GM12891 (cell line): ENCODE measurements around the gene RGS9BP.

Experiments used
- DNase-seq: peaks from one replicate; pipeline ENCODE4 v3.0.0; 2011; ENCODE audit warnings: low spot score; ENCODE audit not compliant: insufficient read length
- FAIRE-seq: peaks from 2 replicates; lab custom pipeline; 2011; peaks lifted over from hg19 to GRCh38; lab: Jason Lieb, UNC
- PAX5 ChIP-seq: IDR thresholded peaks from 2 replicates; pipeline ENCODE4 v1.6.1; 2011; ENCODE audit warnings: low read length, moderate library complexity, mild to moderate bottlenecking; ENCODE audit not compliant: insufficient read depth, severe bottlenecking
- POLR2A ChIP-seq: IDR thresholded peaks from 2 replicates; pipeline ENCODE4 v1.6.1; 2011; ENCODE audit warnings: low read depth, low read length, control low read depth
- POLR2AphosphoS5 ChIP-seq: IDR thresholded peaks from 2 replicates; pipeline ENCODE4 v1.6.1; 2011; ENCODE audit warnings: low read depth, low read length, control low read depth
- POU2F2 ChIP-seq: IDR thresholded peaks from 2 replicates; pipeline ENCODE4 v1.6.1; 2011; ENCODE audit warnings: low read depth, mild to moderate bottlenecking, control low read depth, low read length, moderate library complexity
- SPI1 ChIP-seq: IDR thresholded peaks from 2 replicates; pipeline ENCODE4 v1.6.1; 2011; ENCODE audit warnings: low read depth, low read length, control low read depth
- TAF1 ChIP-seq: IDR thresholded peaks from 2 replicates; pipeline ENCODE4 v1.6.1; 2011; ENCODE audit warnings: low read depth, low read length, control low read depth

RGS9BP gene

DNA sequence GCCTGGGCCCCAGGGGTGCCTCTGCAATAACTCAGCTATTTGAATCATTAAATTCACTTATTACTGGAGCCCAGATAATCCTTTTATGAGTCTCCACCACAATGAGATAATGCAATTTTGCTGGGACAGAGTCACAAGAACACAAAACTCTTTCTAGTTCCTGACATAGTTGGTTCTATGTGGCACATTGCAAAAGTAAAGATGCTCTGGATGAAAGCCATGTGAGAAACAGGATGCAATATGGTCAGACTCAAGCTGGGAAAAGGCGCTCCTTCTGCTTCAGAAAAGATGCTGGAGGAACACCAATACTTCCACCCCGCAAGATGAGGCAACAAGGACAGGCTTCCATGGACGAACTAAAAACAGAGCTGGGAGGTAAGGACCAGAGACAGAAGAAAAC lies 6.3 kb upstream of the RGS9BP start:
- DNase-seq = no peak
- FAIRE-seq = no peak
- TF ChIP-seq SPI1 (no peak), PAX5 (no peak), POLR2A (no peak)

DNA sequence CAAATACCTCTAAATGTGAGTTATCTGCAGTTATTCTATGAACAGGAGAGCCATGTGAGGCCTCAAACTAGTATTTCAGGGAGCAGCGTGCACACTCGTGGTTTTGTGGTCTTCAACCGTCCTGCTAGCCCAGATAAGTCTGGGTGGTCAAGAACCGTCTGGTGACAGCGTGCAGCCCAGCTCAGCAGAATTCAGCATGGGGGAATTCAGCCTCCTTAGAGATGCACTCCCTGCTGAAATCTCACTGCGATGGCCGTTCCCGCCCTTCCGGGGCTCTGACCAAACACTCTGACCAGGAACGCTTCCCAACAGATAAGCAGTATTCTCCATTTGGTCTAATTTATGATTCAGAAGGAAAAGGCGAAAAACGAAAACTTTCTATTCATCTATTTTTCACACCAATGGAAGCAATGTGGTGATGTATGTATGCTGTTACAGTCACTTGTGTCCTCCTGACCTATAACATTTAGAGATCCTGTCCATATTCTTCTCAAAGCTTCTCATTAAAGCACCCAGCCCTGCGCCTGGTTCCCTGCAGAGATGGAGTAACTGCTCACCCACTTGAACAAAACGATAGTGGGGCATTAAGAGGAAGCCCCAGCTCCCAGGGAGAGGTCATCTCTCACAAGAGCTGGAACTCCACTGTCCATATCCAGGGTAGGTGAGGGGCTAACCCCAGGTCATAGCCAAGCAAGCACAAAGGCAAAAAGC lies 3.6 kb upstream of the RGS9BP start:
- TF ChIP-seq POU2F2 = no peak
- TF ChIP-seq PAX5 = no peak
- TF ChIP-seq TAF1 = no peak
- no peak for TF ChIP-seq SPI1
- no peak for TF ChIP-seq POLR2A
- no peak for TF ChIP-seq POLR2AphosphoS5
- FAIRE-seq = no peak
- no peak for DNase-seq

DNA sequence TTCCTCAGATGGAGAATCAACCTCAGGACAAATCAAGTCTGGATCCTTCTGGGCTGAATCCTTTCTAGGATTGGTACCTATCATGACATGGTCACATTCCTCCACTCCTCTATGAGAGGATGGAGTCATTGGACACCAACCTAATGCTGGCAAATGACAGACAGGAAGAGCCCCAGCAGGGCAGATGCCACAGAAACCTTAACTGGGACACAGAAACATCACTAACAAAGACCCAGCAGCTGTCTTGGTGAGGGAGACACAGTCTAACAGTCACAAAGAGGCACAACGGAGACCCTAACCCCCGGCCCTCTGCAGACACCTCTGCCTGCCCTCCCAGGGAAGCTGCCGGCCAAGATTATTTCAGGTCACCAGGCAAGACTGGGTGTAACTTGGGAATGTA lies 2.8 kb upstream of the RGS9BP start:
- no peak for FAIRE-seq

DNA sequence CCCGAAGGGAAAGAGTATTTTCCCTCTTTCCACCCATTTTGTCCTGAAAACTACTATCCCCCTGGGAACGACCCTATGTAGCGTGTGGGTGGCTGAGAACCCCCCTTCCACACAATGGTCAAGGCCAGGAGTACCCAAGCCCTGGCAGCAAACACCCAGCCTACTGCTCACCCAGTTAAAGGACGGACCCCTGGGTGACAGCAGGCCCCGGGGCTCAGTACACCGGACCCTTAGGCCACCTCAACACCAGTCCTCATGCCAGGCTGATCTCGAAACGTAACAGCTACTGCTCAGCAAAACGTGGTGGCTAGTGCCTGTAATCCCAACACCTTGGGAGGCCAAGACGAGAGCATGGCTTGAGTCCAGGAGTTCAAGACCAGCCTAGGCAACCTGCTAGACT lies 2.1 kb upstream of the RGS9BP start:
- FAIRE-seq = no peak
- no peak for DNase-seq
- TF ChIP-seq TAF1 = no peak

More for the DNA sequence above, 2.8 kb upstream of the RGS9BP start:
- TF ChIP-seq SPI1 = no peak
- TF ChIP-seq POLR2A = no peak
- TF ChIP-seq POLR2AphosphoS5 = no peak
- TF ChIP-seq PAX5 = no peak
- no peak for TF ChIP-seq POU2F2
- no peak for TF ChIP-seq TAF1
- no peak for DNase-seq

DNA sequence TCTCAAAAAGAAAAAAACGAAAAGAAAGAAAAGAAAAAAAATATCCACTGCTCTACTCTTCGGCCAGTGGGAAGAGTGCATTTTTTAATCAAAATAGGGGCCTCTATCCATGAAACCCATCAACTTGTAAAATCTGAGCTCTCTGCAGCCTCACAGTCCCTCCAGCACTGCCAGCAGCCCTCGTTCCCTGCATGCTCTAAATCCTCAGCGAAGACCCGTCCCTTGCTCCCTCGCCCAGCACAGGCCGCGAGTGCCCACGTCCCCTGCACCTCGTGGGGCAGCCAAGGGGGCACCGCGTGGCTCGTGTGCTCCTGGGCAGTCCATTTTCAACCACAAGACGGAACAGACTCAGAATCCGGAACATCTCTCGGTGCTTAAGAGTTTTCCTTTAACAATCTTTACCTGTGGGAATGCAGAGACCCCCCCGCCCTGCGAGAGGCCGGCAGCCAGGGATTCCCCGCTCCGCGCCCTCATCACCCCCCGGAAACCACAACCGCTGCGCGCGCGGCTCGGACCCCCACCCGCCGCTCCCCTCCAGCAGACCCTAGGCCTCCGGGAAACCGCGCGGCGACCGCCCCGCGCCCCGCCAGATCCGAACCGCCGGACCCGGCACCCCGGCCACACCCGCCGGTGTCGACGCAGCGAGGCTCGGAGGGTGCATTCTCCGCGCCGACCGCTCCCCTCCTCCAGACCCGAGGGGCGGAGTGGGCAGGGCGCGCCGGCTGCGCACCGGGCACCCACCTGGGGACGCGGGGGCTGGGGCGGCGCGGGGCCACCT lies 1.3 kb upstream of the RGS9BP start:
- peak; percentile 56 for DNase-seq
- no peak for FAIRE-seq
- no peak for TF ChIP-seq POLR2AphosphoS5
- TF ChIP-seq PAX5 = no peak

DNA sequence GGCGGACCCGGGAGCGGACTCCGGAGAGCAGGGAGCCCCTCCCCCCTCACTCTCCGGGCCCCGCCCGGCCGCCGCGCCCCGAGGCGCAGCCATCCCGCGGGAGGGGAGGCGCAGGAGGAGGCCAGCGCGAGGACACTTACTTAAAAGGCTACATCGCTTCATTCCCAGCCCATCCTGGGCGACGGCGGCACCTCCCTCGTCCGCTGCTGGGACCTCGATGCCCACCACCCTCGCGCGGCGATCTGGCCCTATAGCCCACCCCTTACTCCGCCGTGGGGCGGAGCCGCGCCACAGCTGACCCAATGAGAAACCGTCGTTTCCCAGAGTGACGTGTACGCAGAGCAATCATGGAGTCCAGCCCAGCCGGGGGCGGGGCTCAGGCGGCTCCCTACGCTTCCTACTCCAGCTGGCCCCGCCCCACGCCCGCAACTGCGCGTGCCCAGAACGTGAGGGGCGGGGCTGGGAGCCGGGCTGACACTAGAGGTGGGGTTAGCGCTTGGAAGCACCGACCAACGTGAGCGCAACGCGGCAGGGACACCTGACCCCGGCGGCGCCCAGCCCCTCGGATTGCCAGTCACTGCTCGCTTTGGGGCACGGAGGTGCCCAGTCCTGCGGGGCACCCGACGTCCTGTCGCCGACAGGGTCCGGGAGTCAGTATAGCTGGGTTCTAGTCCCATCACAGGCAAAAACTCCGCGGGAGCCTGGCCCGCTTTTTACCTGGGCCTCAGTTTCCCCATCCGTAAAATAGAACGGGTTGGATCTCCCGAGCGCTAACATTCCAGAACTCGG lies 523 bp upstream of the RGS9BP start, which contains the start of gene ANKRD27:
Gene ANKRD27, minus strand, starts transcription at position 250 of the 789 bp plus-strand sequence. CDS start 16,165 bp downstream, outside the sequence.
- TF ChIP-seq SPI1 (no peak), TAF1 (0 out of 2 replicates have a peak, but pooled peaks have one; percentile 19), POLR2A (peak; percentile 47)
- peak; percentile 96 for FAIRE-seq
- DNase-seq = peak; percentile 91

GRCh38 chr19:32676186-32676894 lies 692 bp downstream of the RGS9BP start:
- no peak for TF ChIP-seq POLR2AphosphoS5
- no peak for TF ChIP-seq TAF1
- TF ChIP-seq POU2F2 = no peak
- no peak for TF ChIP-seq POLR2A
- TF ChIP-seq PAX5 = no peak
- no peak for TF ChIP-seq SPI1
- FAIRE-seq (no peak), DNase-seq (no peak)

DNA sequence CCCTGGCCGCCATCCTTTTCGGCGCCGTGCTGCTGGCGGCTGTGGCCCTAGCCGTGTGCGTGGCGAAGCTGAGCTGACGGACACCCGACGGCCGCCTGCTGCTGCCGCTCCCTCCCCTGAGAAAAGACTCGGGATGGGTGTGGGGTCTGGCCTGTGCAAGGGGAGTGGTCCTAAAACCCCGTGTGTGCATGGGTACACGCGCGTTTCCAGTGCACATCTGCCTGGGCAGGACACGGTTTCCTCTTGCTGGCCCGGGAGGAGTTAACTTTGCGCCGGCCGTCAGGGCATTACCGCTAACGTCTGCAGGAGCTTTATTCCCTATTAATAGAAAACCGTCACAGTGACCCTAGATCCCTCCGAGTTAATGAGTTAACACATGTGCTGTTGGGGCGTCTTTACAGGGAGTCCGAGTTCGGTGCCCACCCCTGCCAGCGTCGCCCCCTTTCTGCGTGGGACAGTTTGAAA lies 1.3 kb downstream of the RGS9BP start:
- DNase-seq = no peak
- no peak for TF ChIP-seq TAF1
- TF ChIP-seq POU2F2 = no peak
- TF ChIP-seq SPI1 = no peak
- no peak for TF ChIP-seq POLR2A
- no peak for TF ChIP-seq POLR2AphosphoS5
- TF ChIP-seq PAX5 = no peak
- FAIRE-seq = no peak

DNA sequence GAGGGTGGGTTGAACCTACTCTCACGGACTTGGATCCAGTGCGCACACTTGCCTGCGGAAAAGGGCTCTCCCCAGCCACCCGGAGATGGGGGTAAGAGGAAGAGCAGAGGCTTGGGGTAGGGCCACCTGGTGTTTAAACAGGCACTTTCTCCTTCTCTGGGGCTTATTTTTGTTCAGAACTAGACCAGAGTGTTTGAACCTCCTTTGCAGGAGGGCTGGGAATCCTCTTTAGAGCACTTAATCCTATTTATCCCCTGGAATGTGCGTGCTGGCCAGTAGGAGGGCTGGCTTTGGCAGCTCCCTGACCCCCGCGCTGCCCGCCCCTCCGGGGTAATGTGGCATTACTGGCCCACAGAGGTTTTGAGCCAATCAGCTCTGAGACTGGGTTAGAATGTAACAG lies 2.0 kb downstream of the RGS9BP start:
- TF ChIP-seq POLR2A = no peak
- no peak for TF ChIP-seq SPI1
- TF ChIP-seq TAF1 = no peak
- no peak for TF ChIP-seq POLR2AphosphoS5
- TF ChIP-seq POU2F2 = no peak
- no peak for TF ChIP-seq PAX5
- DNase-seq (no peak), FAIRE-seq (no peak)

DNA sequence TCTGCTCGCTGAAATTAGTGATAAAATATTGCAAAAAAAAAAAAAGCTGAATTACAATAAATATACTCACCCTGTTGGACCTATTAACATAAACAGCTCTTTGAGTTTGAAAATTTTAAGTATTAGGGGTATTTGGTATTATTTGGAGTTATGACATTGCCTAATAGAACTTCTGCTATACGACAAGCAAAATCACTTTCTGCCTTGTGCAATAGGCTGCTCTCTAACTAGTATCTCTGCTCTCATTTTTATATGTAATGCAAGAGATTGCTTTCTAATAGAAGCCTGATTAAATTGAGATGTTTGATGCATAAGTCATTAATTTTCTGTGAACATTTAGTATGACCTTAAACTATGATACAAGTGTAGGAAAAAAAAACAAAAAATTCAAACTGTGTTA lies 5.3 kb downstream of the RGS9BP start:
- FAIRE-seq (no peak), DNase-seq (no peak)

More for the DNA sequence above, 5.3 kb downstream of the RGS9BP start:
- TF ChIP-seq POLR2AphosphoS5 (no peak), SPI1 (no peak), POU2F2 (no peak), TAF1 (no peak)
